Measurements from ENCODE around the gene AMZ1.
A peak's percentile ranks its signal among the peaks of the same experiment; 100 is the strongest.
"Not testable (repeated sequence)": the region's sequence is repeated elsewhere in the genome, so short reads cannot be mapped to it uniquely, and the experiment has no call there.

AMZ1 gene

DNA sequence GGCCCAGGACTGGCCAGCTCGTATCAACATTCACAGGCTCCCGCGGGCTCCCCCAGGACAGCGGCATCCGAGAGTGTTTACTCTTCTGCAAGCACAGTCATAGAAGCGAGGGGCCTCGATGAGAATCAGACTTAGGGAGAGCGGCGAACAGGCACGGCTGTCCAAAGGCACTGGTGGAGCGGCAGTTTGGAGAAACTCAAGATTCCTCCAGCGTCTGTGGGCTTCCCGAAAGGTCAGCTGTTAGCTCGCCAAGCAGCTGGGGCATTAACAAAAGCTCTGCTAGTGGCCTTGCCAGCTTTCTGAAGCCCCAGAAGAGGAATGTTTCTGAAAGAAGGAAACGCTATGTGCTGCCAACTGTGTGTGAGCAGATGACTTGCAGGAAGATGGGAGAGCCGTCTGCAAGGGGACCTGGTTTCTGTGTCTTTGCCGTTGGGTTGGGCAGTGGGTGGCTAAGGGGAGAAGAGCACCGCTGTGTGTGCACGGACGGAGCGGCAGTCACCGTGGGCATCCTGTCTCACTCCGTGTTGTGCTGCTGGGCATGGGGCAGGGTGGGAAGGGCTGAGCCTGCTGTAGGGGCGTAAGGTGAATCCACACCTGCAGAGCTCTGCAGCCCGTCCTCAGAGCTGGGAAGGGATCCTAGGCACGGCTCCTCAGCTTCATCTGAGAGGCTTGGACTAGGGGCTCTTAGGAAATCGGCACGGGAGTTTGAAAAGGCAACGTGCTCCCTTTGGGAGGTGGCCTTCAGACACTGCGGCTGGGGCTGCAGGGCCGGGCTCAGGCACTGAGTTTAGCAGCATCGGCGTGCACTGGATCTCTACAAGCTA, 42.1 kb downstream of the AMZ1 start:
- DNase-seq = no peak

DNA sequence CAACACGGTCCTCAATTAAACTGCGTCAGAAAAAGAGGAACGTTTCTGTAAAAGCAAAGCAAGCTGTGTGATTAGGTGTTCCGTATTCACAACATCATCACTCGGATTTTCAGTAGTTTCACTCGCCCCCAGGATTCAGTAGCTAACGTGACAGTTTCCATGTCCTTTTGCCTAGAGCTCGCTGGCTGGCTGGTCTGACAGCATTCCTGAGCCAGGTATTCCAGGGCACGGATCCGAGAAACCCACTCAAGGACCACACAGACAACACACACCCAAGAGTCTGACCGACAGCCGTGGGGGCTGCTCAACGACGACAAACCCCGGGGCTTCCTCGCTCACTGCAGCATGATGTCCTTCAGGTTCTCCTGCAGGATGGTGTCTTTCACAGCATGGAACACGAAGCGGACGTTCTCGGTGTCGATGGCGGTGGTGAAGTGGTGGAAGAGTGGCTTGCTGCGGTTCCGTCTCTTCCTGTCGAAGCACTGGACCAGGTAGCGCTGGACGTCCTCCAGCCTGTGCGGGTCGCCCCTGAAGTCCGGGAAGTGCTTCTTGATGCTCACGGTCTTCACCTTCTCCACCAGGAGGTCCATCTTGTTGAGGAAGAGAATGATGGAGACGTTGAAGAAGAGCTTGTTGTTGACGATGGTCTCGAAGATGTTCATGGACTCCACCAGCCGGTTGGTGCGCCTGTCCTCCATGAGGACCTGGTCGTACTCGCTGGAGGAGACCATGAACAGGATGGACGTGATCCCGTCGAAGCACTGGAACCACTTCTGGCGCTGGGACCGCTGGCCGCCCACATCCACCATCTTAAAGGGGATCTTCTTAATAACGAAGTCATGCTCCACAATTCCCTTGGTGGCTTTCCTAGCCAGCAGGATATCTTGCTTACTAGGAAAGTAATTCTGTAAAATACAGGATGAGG, 43.1 kb downstream of the AMZ1 start:
- DNase-seq = no peak

DNA sequence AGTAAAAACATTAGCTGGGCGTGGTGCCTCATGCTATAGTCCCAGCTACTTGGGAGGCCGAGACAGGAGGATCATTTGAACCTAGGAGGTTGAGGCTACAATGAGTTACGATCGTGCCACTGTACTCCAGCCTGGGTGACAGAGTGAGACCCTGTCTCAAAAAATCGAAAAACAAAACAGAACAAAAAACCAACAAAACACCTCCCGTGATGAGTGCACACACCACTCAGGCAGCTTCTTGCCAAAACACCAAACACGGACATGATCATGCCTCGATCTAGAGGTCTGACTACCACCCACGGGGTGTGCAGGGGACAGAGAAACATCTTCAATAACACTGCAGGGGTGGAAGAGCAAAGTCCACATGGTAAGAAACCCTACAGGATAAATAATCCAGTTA, 44.4 kb downstream of the AMZ1 start:
- no peak for DNase-seq

DNA sequence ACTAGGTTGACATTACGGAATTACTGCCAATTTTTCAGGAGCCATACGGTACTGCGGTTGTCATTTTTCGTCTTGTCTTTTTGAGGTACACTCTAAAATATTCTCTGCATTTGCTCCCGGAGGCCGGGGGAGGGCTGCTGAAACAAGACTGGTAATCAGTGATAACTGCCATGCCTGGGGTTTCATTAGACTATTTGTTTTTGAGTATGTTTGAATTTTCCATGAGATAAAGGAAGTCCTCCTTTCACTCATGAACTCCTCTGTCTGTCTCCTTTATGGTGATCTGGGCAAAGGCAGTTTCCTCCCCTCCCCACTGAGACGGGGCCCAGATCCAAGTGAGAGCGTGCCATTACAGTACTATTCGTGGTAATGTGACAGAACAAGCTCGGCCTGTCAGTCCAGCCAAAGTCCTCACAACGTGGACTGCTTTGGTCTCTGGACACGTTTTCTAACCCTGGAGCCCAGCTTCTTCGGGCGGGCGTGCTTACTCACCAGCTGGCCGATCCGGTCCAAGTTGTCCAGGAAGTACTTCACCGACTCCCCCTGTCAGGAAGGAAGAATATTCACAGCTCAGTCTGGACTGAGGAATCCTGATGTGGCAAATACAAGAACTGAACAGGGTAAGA, 45.1 kb downstream of the AMZ1 start:
- no peak for DNase-seq

DNA sequence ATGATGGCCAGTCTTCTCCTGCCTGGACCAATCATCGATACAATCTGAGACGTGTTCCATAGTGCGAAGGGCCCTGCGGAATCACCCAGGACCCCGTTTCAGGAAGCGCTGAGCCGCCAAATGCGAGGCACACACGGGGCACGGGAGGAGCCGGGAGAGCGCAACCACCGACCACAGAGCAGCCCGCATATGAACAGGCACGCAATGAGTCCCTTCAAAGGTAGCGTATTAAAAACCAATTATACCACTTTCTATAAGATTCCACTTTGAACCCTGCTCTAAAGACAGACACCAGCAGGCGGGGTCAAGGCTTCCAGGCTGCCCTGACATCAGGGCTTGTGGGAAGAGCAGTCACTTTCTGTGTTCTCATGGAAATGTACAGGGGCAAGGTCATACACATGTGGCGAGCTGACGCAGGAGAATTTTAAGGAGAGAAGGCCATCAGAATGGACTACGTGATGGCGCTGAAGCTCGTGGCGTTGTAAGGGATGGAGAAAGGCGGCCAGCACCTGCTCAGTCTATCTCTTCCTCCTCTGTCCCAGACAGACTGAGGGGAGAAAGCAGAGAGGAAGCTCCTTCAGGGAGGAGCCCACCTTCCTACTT, 46.2 kb downstream of the AMZ1 start:
- DNase-seq = no peak

DNA sequence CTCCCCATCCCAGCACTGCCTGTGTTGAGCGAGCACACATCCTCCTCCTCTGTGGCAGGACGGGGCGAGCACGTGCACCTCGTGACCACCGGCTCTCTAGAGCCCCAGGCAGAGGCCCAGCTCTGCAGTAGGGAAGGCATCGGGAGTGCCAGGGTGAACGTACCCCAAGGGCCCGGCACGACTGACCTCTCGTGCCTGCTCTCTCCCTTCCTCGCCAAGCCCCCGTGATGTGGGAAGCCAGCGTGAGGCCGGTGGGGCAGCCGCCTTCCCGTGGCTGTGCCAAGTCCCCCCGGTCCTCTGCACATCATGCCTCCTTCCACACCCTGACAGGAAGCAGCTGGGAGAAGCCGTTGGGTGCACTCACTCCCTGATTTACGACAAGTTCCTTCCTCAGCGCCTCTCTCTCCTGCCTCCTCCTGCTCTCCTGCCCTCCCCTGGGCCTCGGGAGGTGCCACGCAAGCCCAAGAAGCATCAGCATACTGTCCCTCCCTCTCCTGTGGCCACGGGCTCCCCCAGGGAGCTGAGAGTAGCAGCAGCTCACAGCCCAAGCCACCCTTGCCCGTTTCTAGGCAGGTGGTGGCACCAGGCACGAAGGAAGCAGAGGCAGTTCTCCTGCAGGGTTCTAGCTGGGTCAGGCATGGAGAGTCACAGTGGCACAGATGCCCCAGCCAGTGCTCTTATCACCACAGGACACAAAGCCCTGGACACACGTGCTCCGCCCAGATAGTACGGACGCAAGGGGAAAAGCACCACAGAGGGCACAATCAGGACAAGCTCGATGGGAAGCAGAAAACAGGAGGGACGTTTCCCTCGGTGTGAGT, 47.0 kb downstream of the AMZ1 start:
- DNase-seq = peak; percentile 43

DNA sequence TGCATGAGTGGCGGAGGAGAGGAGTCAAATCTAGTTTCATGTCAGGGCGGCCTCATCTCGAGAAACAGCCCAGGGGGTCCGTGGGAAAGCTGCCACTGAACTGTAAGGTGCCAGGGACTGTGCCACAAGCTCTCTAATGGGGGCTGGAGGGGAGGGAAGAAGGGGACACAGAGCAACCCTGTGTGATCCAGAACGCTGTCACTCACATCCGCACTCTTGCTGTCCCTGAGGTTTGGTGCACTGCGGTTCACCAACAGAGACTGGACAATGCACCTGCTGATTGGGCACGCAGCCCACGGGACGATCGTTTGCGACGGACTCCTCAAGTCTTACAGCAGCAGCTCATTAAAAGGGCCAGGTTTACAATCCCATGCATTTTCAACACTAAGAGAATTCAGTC, 47.7 kb downstream of the AMZ1 start:
- no peak for DNase-seq

DNA sequence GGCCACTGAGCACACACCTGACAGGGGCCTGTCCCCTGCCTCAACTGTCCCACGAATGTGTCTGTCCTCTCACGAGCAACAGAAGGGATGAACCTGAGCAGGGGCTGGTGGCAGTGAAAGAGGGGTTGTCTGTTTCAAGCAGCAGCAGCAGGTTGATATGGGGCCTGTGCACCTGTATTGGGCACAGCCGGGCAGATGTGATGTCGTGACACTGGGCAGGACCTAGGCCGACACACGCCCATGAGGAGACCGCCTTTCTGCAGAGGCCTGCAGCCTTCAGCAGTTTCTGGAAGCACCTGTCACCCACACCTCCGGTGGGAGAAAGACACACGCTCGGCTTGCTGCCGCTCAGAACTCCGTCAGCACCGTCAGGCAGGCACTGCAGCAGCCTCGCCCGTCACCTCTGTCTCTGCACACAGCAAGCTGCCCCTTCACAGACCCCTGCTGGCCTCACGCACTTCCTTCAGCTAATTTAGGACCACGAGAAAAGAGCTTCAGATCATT, 48.5 kb downstream of the AMZ1 start:
- DNase-seq = peak; percentile 47

DNA sequence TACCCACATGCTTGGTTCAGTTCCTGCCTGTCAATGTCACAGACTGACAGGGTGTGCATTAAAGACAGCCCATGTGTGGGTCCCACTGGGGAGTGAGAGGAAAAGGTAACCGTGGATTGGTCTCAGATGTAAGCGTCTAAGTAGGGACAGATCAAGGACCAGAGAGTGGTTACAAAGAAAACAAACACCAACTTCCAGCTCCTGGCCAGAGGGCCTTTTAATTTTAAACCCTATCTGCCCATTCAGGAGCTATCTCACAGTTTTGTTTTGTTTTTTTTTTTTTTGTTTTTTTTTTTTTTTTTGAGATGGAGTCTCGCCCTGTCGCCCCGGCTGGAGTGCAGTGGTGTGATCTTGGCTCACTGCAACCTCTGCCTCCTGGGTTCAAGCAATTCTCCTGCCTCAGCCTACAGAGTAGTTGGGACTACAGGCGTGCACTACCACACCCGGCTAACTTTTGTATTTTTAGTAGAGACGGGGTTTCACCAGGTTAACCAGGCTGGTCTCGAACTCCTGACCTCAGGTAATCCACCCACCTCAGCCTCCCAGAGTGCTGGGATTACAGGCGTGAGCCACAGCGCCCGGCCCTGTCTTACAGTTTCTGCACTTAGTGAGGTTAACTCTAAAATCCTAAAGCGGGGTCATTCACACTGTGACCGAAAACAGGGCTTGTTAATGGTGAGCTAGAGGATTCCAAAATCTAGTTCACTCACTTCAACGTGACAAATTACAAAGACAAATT, 49.2 kb downstream of the AMZ1 start:
- DNase-seq = not testable (repeated sequence)

DNA sequence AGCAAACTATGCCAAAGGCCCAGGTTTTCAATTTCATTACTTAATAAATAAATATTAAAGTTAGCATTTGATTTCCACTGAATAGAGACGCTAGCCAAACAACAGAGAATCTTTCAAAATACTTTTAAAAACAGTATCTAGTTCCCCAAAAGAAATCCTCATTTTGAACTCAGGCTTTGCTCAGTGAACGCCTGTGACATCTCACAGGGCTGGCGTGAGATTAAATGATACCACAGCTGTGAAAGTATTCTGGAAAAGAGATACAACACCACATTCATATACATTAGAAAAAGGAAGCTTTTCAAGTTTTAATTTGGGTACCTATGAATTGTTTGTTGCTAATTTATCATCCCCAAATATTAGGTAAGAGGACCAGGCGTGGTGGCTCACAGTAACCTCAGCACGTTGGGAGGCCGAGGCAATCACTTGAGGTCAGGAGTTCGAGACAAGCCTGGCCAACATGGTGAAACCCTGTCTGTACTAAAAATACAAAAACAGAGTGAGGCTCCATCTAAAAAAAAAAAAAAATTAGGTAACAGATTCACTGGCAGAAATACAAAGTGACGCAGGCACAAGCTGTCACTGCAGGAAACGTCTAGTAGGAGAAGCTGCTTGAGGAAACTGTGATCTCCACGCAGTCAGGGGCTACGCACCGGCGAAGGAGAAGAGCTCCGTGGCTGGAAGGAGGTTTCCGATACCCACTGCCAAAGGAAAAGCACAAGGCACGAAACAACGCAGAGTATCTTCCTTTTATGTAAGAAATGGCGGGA, 50.0 kb downstream of the AMZ1 start:
- no peak for DNase-seq

DNA sequence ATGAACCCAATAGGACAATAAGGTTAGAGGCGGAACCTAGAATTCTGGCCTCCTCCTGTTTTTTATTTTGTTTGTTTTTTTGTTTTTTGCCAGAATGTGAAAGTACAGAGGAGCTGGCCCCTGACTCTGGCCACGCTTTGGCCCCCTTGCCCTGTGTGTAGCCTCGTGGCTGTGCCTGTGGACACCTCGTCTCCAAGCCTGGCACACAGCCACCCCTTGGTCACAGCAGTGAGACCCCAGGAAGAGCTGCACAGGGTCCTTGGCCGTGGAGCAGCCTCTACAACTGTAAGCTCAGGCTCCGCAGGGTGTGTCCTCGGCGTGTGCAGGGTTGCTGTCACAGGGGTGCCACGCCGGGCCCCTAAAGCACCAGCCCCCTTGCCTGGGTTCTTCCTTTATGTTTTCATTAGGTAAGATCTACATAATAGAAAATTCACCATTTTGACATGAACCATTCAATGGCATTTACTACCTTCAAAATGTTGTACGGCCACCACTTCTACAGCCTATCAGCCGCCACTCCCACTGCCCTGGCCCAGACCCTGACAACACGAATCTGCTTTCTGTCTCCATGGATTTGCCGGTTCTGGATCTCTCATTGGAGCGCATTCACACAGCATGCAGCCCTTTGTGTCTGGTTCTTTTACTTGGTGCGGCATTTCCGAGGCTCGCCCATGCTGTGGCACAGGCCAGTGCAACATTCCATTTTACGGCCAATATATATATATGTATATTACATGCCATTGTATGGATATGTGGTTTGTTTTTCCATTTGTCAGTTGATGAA, 51.0 kb downstream of the AMZ1 start:
- DNase-seq = no peak

DNA sequence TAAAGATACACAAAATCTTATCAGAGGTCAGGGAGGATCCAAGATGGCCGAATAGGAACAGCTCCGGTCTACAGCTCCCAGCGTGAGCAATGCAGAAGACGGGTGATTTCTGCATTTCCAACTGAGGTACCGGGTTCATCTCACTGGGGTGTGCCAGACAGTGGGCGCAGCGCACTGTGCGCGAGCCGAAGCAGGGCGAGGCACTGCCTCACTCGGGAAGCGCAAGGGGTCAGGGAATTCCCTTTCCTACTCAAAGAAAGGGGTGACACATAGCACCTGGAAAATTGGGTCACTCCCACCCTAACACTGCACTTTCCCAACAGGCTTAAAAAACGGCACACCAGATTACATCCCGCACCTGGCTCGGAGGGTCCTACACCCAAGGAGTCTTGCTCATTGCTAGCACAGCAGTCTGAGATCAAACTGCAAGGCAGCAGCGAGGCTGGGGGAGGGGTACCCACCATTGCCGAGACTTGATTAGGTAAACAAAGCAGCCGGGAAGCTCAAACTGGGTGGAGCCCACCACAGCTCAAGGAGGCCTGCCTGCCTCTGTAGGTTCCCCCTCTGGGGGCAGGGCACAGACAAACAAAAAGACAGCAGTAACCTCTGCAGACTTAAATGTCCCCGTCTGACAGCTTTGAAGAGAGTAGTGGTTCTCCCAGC, 55.7 kb downstream of the AMZ1 start:
- DNase-seq = not testable (repeated sequence)

DNA sequence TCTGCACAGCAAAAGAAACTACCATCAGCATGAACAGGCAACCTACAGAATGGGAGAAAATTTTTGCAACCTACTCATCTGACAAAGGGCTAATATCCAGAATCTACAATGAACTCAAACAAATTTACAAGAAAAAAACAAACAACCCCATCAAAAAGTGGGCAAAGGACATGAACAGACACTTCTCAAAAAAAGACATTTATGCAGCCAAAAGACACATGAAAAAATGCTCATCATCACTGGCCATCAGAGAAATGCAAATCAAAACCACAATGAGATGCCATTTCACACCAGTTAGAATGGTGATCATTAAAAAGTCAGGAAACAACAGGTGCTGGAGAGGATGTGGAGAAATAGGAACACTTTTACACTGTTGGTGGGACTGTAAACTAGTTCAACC, 60.7 kb downstream of the AMZ1 start:
- not testable (repeated sequence) for DNase-seq

DNA sequence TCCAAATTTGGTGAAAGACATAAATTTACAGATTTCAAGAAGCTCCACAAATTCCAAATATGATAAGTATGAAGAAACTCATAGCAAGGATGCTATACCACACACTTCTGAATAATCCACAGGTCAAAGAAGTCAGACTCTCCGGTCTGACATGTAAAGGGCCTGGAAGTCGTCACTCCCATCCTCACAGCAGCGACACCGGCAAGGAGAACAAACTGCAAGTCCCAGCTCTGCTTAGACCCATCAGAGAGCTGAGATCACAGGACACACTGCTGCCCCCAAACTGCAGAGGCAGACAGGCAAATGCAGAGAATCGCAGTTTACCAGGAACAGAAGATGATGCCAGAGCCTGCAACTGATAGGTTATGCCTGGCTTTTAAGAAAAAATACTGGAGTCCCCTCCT, 62.0 kb downstream of the AMZ1 start:
- DNase-seq = no peak

DNA sequence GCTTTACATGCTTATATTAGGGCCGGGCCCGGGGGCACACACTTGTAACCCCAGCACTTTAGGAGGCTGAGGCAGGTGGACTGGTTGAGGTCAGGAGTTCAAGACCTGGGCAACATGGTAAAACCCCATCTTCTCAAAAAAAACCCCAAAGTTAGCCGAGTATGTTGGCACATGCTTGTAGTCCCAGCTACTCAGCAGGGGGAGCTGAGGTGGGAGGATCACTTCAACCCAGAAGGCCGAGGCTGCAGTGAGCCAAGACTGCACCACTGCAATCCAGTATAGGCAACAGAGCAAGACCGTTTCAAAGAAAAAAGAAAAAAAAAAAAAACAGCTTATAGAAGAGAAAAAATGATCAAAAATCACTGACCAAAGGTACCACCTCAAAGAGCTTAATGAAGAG, 63.1 kb downstream of the AMZ1 start:
- no peak for DNase-seq

DNA sequence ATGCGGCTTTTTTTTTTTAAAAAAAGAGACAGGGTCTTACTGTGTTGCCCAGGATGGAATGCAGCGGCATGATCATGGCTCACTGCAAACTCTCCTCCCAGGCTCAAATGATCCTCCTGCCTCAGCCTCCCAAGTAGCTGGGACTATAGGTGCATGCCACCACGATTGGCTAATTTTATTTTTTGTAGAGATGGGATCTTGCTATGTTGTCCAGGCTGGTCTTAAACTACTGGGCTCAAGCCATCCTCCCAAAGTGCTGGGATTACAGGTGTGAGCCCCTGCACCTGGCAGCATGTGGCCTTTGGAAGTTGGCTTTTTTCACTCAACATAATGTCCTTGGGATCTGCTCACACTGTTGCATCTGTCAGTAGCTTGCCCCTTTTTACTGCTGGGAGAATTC, 65.1 kb downstream of the AMZ1 start:
- no peak for DNase-seq

DNA sequence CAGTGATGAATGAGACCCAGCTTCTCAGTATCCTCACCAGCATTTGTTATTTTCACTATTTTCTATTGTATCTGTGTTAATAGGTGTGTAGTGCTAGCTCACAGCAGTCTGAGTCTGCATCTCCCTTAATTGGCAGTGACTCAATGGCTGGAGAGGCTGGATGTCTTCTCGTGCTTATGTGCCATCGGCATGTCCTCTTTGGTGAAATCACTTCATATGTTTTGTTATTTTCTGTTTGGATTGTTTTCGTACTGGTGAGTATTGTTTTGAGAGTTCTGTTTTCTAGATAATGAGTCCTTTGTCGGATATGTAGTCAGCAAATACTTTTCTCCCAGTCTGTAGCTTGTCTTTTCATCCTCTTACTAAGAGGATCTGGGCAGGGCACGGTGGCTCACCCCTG, 66.1 kb downstream of the AMZ1 start:
- DNase-seq = no peak

DNA sequence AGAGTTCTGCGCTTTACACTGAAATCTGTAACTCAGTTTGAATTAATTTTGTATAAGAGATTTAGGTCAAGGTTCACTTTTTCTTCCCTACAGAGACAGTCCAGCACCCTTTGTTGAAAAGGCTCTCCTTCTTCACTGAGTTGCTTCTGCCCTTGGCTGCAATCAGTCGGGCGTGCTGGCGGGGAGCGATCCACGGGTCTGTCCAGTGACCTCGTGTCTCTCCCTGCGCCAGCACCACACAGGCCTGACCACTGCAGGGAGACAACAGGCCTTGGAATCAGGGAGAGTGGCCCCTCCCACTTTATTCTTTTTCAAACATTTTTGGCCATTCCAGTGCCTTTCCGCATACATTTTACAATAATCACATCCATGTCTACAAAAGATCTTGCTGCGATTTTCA, 66.9 kb downstream of the AMZ1 start:
- DNase-seq = no peak

DNA sequence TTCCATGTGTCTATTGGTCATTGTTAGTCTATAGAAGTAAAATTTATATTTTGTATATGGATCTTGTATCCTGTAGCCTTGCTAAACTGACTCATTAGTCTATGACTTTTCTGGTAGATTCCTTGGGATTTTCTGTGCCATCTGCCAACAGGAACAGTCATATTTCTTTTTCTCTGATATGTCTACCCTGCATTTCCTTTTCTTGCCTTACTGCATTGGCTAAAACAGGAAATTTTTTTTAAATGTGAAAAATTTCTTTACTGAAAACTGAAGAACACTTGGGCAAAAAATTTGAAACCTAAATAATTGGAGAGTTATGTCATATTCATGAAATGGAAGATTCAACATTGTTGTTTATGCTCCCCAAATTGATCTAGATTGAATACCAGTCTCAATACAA, 67.5 kb downstream of the AMZ1 start:
- no peak for DNase-seq
